Parathyroid adenoma (tissue), 2 donors: Measurements from ENCODE around the gene ZNF780A.
"Not testable (repeated sequence)": the region's sequence is repeated elsewhere in the genome, so short reads cannot be mapped to it uniquely, and the experiment has no call there.

Experiments used
- H2AFZ ChIP-seq: fragments of 300-600 bp; sonication (generic); one replicate; pipeline ENCODE4 v1.7.0; 2017; ENCODE audit warnings: antibody characterized with exemption, mild to moderate bottlenecking
- H3K27ac ChIP-seq: fragments of 300-600 bp; sonication (generic); one replicate; pipeline ENCODE4 v1.7.0; 2017
- H3K27me3 ChIP-seq: fragments of 300-600 bp; sonication (generic); one replicate; pipeline ENCODE4 v1.7.0; 2017; ENCODE audit warnings: low read length; ENCODE audit not compliant: control insufficient read depth, insufficient read depth
- H3K36me3 ChIP-seq: fragments of 300-600 bp; sonication (generic); one replicate; pipeline ENCODE4 v1.7.0; 2017; ENCODE audit warnings: low read length; ENCODE audit not compliant: control insufficient read depth, insufficient read depth
- H3K4me1 ChIP-seq: fragments of 300-600 bp; sonication (generic); one replicate; pipeline ENCODE4 v1.7.0; 2017; ENCODE audit warnings: control low read depth
- H3K4me2 ChIP-seq: fragments of 300-600 bp; sonication (generic); one replicate; pipeline ENCODE4 v1.7.0; 2017; ENCODE audit warnings: low read length
- H3K4me3 ChIP-seq: fragments of 300-600 bp; sonication (generic); one replicate; pipeline ENCODE4 v1.7.0; 2017; ENCODE audit warnings: low read depth, low read length
- H3K79me2 ChIP-seq: fragments of 300-600 bp; sonication (generic); one replicate; pipeline ENCODE4 v1.7.0; 2017; ENCODE audit warnings: control low read depth
- H3K9ac ChIP-seq: fragments of 300-600 bp; sonication (generic); one replicate; pipeline ENCODE4 v1.7.0; 2017; ENCODE audit warnings: mild to moderate bottlenecking
- H3K9me3 ChIP-seq: fragments of 300-600 bp; sonication (generic); one replicate; pipeline ENCODE4 v1.7.0; 2017; ENCODE audit warnings: low read length; ENCODE audit not compliant: control insufficient read depth
- TF ChIP-seq, protein P1 (sequence below): fragments of 300-600 bp; sonication (generic); IDR thresholded peaks from one replicate; pipeline ENCODE4 v1.7.0; 2017; ENCODE audit warnings: antibody characterized with exemption, mild to moderate bottlenecking
- donor health status: primary hyperparathyroidism.

The ZNF780A gene

DNA sequence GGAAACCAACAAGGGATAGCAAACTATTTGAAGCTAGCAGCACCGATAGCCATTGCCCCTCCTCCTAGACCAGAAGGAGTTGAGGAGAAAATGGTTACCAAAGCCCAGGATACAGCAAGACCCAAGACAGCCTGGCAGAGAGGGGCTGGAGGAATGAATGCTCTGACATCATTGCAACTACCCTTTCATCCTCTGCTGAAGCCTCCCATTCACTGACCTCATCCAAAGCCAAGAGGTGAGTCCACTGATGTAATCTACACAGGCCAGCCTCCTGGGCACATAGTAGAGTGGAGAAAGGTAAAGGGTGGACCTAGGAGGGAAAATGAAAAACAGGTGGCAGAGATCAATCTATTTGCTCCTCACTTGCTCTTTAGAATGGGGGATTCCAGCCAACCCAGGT, 42.7 kb upstream of the ZNF780A start:
- no peaks in the 10 kb centered on the region for H3K79me2 ChIP-seq
- H3K4me1 ChIP-seq: no peaks in the 10 kb centered on the region
- H3K4me2 ChIP-seq: no peak overlapping the region
- TF ChIP-seq, protein P1, sequence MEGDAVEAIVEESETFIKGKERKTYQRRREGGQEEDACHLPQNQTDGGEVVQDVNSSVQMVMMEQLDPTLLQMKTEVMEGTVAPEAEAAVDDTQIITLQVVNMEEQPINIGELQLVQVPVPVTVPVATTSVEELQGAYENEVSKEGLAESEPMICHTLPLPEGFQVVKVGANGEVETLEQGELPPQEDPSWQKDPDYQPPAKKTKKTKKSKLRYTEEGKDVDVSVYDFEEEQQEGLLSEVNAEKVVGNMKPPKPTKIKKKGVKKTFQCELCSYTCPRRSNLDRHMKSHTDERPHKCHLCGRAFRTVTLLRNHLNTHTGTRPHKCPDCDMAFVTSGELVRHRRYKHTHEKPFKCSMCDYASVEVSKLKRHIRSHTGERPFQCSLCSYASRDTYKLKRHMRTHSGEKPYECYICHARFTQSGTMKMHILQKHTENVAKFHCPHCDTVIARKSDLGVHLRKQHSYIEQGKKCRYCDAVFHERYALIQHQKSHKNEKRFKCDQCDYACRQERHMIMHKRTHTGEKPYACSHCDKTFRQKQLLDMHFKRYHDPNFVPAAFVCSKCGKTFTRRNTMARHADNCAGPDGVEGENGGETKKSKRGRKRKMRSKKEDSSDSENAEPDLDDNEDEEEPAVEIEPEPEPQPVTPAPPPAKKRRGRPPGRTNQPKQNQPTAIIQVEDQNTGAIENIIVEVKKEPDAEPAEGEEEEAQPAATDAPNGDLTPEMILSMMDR: no peak
- no peaks in the 10 kb centered on the region for H3K9me3 ChIP-seq
- H3K4me3 ChIP-seq: no peak overlapping the region
- no peak overlapping the region for H2AFZ ChIP-seq
- H3K27ac ChIP-seq: no peak overlapping the region
- no peaks in the 10 kb centered on the region for H3K27me3 ChIP-seq
- H3K36me3 ChIP-seq: no peaks in the 10 kb centered on the region
- no peak overlapping the region for H3K9ac ChIP-seq

DNA sequence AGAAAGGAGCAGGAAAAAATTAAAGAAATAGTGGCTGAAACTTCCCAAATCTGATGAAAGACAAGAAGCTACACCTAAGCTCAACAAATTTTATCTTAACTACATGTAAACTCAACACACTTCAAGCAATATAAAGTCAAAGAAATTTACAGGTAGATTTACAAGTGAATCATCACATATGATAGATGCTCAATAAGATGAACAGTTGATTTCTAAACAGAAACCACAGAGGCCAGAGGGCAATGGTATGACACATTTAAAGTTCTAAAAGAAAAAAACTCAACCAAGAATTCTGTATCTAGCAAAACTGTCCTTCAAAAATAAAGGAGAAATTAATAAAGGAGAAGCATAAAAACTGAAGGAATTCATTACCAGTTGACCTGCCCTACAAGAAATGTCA, 39.3 kb upstream of the ZNF780A start:
- Histone ChIP-seq H3K36me3 (no peaks in the 10 kb centered on the region), H3K27me3 (no peaks in the 10 kb centered on the region), H3K79me2 (no peaks in the 10 kb centered on the region), H3K4me2 (no peak overlapping the region), H3K27ac (no peak overlapping the region), H3K4me1 (no peaks in the 10 kb centered on the region), H3K4me3 (no peak overlapping the region), H3K9me3 (no peaks in the 10 kb centered on the region), H2AFZ (no peak overlapping the region), H3K9ac (no peak overlapping the region)
- TF ChIP-seq, protein P1: no peak

DNA sequence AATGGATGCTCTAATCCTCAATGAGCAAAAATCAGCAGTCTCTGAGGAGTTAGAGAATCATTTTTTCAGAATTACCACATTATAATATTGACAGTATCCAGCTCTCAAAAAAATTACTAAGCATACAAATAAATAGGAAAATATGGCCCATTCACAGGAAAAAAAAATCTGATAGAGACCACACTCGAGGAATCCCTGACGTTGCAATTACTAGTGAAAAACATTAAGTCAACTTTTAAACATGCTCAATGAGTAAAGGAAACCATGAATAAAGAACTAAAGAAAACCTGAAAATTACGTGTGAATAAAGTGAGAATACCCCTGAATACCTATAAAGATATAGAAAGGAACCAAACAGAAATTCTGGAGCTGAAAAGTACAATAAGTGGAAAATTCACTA, 38.7 kb upstream of the ZNF780A start:
- H3K27me3 ChIP-seq: no peaks in the 10 kb centered on the region
- no peak overlapping the region for H3K4me3 ChIP-seq
- no peaks in the 10 kb centered on the region for H3K9me3 ChIP-seq
- H3K4me2 ChIP-seq: no peak overlapping the region
- TF ChIP-seq, protein P1: no peak
- H3K27ac ChIP-seq: no peak overlapping the region
- H3K79me2 ChIP-seq: no peaks in the 10 kb centered on the region
- no peaks in the 10 kb centered on the region for H3K36me3 ChIP-seq
- H3K4me1 ChIP-seq: no peaks in the 10 kb centered on the region
- no peak overlapping the region for H2AFZ ChIP-seq
- H3K9ac ChIP-seq: no peak overlapping the region

DNA sequence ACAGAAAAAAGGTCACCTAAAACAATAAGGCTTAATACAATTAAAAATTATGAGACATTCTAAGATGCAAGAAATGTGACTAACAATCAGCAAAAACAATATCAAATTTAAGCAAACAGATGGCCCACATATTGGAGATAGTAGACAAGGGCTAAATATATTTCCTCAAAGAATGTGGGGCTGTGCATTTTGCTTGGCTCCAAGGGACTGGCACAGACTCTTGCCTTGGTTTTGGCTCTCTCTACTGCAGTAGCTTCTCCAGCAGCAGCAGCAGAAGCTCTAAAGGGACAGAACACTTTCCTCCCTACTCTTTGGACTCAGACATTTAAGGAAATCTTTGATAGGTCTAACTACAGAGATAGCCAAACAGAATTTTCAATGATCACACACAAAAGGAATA, 38.2 kb upstream of the ZNF780A start:
- Histone ChIP-seq H3K79me2 (no peaks in the 10 kb centered on the region), H3K9me3 (no peaks in the 10 kb centered on the region), H2AFZ (no peak overlapping the region), H3K9ac (no peak overlapping the region), H3K27ac (no peak overlapping the region), H3K4me3 (no peak overlapping the region), H3K36me3 (no peaks in the 10 kb centered on the region), H3K27me3 (no peaks in the 10 kb centered on the region), H3K4me1 (no peaks in the 10 kb centered on the region), H3K4me2 (no peak overlapping the region)
- TF ChIP-seq, protein P1: no peak

DNA sequence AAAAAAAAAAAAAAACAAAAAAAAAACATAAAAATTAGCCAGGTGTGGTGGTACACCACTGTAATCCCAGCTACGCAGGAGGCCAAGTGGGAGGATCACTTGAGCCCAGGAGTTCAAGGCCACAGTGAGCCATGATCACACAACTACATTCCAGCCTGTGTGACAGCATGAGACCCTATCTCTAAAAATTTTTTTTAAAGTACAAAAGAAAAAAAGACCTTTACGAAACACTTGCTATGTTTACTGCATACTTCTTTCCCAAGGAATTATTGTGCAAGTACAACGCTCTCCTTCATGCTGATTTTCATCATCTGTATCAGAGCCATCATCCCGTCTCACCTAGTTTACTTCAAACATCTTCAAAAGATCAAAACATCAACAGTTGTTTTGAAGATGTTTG, 28.6 kb upstream of the ZNF780A start:
- Histone ChIP-seq H3K79me2 (no peaks in the 10 kb centered on the region), H3K36me3 (no peaks in the 10 kb centered on the region), H3K27me3 (no peaks in the 10 kb centered on the region), H2AFZ (no peak overlapping the region), H3K4me2 (no peak overlapping the region), H3K4me1 (no peaks in the 10 kb centered on the region), H3K9me3 (no peaks in the 10 kb centered on the region), H3K27ac (no peak overlapping the region), H3K4me3 (no peak overlapping the region), H3K9ac (no peak overlapping the region)
- TF ChIP-seq, protein P1: no peak

DNA sequence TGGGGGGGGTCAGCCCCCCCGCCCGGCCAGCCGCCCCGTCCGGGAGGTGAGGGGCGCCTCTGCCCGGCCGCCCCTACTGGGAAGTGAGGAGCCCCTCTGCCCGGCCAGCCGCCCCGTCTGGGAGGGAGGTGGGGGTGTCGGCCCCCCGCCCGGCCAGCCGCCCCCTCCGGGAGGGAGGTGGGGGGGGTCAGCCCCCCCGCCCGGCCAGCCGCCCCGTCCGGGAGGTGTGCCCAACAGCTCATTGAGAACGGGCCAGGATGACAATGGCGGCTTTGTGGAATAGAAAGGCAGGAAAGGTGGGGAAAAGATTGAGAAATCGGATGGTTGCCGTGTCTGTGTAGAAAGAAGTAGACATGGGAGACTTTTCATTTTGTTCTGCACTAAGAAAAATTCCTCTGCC, 27.9 kb upstream of the ZNF780A start:
- H3K4me1 ChIP-seq, H3K9me3 ChIP-seq, H2AFZ ChIP-seq, H3K79me2 ChIP-seq, H3K9ac ChIP-seq, H3K27me3 ChIP-seq, H3K36me3 ChIP-seq, H3K4me2 ChIP-seq, H3K27ac ChIP-seq, H3K4me3 ChIP-seq: not testable (repeated sequence)
